Suprapubic skin (tissue), 4 donors: Measurements from ENCODE around the gene GYS2. TPM values are rescaled to one million over a fixed set of nuclear protein-coding genes. Genes with fewer than 3 reads are reported as not detected.

ENCODE experiments used
- DNase-seq, 2 donors: peaks; one replicate each; pipeline ENCODE4 v3.0.0-alpha.2; 2019; ENCODE audit warnings: low spot score in 2 of 2
- H3K27ac ChIP-seq: fragments of 200-600 bp; sonication (generic); one replicate; pipeline ENCODE4 v1.5.1; 2019
- H3K27me3 ChIP-seq: fragments of 200-600 bp; sonication (generic); one replicate; pipeline ENCODE4 v1.5.1; 2019
- H3K36me3 ChIP-seq: fragments of 200-600 bp; sonication (generic); one replicate; pipeline ENCODE4 v1.5.1; 2019
- H3K4me1 ChIP-seq: fragments of 200-600 bp; sonication (generic); one replicate; pipeline ENCODE4 v1.5.1; 2019
- H3K4me3 ChIP-seq: fragments of 200-600 bp; sonication (generic); one replicate; pipeline ENCODE4 v1.5.1; 2019; ENCODE audit warnings: mild to moderate bottlenecking
- H3K9me3 ChIP-seq: fragments of 200-600 bp; sonication (generic); one replicate; pipeline ENCODE4 v1.5.1; 2019
- CTCF ChIP-seq, 2 donors: fragments of 200-600 bp in 1 of 2; fragments of 450-650 bp in 1 of 2; sonication (generic) in 1 of 2; IDR thresholded peaks; one replicate each; pipeline ENCODE4 v1.5.1; 2016 to 2019; ENCODE audit warnings: antibody characterized with exemption in 2 of 2, mild to moderate bottlenecking in 1 of 2, moderate library complexity in 1 of 2
- EP300 ChIP-seq: sonication (generic); formaldehyde crosslinking; IDR thresholded peaks from one replicate; pipeline ENCODE4 v1.6.1; 2017; ENCODE audit warnings: antibody characterized with exemption
- POLR2A ChIP-seq, 2 donors: fragments of 450-650 bp; IDR thresholded peaks; one replicate each; pipeline ENCODE4 v1.6.1; 2017; ENCODE audit warnings: antibody characterized with exemption in 2 of 2, mild to moderate bottlenecking in 2 of 2, moderate library complexity in 2 of 2
- POLR2AphosphoS5 ChIP-seq, 3 donors: sonication (generic); formaldehyde crosslinking; IDR thresholded peaks; one replicate each; pipeline ENCODE4 v1.6.1; 2017; ENCODE audit warnings: antibody characterized with exemption in 3 of 3
- WGBS: methylation state at CpG from one replicate; pipeline ENCODE4 v1.1.5; 2018; 5-methylcytosine and 5-hydroxymethylcytosine counted together
- total RNA-seq, 4 donors: library from RNA; depleted of rRNA; stranded (reverse); fragments of >200 nt; gene quantifications; one replicate each; pipeline ENCODE4 v1.1.0, GENCODE V29; 2016

The GYS2 gene
- total RNA-seq, 4 donors from 2014 or later, result 0.32 TPM; not detected in 3

GRCh38 chr12:21634245-21634644 is 29.6 kb upstream of the GYS2 start:
- H3K27ac ChIP-seq, result no peak overlapping the region
- WGBS, result 100% methylated on average over 3 of the region's 3 CpGs
- H3K36me3 ChIP-seq, result peaks cover 30% of the 10 kb centered on the region
- no peak for DNase-seq
- H3K4me1 ChIP-seq, result no peaks in the 10 kb centered on the region
- H3K4me3 ChIP-seq, result no peak overlapping the region
- no peak for TF ChIP-seq POLR2A (IDR thresholded peaks at IDR 0.05)
- TF ChIP-seq EP300, result no peak
- no peak for TF ChIP-seq CTCF (IDR thresholded peaks at IDR 0.05)
- TF ChIP-seq POLR2AphosphoS5 (IDR thresholded peaks at IDR 0.05), result no peak
- H3K9me3 ChIP-seq, result no peaks in the 10 kb centered on the region
- no peaks in the 10 kb centered on the region for H3K27me3 ChIP-seq

- TF ChIP-seq CTCF (IDR thresholded peaks at IDR 0.05), result no peak
- TF ChIP-seq EP300, result no peak
- TF ChIP-seq POLR2AphosphoS5 (IDR thresholded peaks at IDR 0.05), result no peak
- TF ChIP-seq POLR2A (IDR thresholded peaks at IDR 0.05), result no peak
- Histone ChIP-seq H3K27ac (no peak overlapping the region), H3K36me3 (peaks cover 28% of the 10 kb centered on the region), H3K4me3 (no peak overlapping the region), H3K9me3 (no peaks in the 10 kb centered on the region), H3K27me3 (no peaks in the 10 kb centered on the region), H3K4me1 (no peaks in the 10 kb centered on the region)
- DNase-seq, result no peak
- WGBS, result 36% methylated on average over 2 of the region's 2 CpGs
Observed at GRCh38 chr12:21631367-21631766, 26.7 kb upstream of the GYS2 start.

- Histone ChIP-seq H3K4me3 (no peak overlapping the region), H3K36me3 (no peaks in the 10 kb centered on the region), H3K4me1 (no peaks in the 10 kb centered on the region), H3K27me3 (no peaks in the 10 kb centered on the region), H3K27ac (no peak overlapping the region), H3K9me3 (no peaks in the 10 kb centered on the region)
- 79% methylated on average over 2 of the region's 2 CpGs for WGBS
- no peak for DNase-seq
- TF ChIP-seq EP300 (no peak), POLR2A (IDR thresholded peaks at IDR 0.05) (no peak), CTCF (IDR thresholded peaks at IDR 0.05) (no peak), POLR2AphosphoS5 (IDR thresholded peaks at IDR 0.05) (no peak)
Observed at GRCh38 chr12:21627924-21628323, 23.3 kb upstream of the GYS2 start.

GRCh38 chr12:21618566-21618965 is 13.9 kb upstream of the GYS2 start:
- no peak for DNase-seq
- H3K4me1 ChIP-seq, result peaks cover 9% of the 10 kb centered on the region
- no peak overlapping the region for H3K27ac ChIP-seq
- H3K27me3 ChIP-seq, result no peaks in the 10 kb centered on the region
- no peak for TF ChIP-seq CTCF (IDR thresholded peaks at IDR 0.05)
- TF ChIP-seq POLR2A (IDR thresholded peaks at IDR 0.05), result no peak
- TF ChIP-seq POLR2AphosphoS5 (IDR thresholded peaks at IDR 0.05), result no peak
- H3K4me3 ChIP-seq, result no peak overlapping the region
- H3K9me3 ChIP-seq, result no peaks in the 10 kb centered on the region
- H3K36me3 ChIP-seq, result no peaks in the 10 kb centered on the region

- Histone ChIP-seq H3K4me1 (peaks cover 9% of the 10 kb centered on the region), H3K36me3 (no peaks in the 10 kb centered on the region), H3K27ac (no peak overlapping the region), H3K27me3 (no peaks in the 10 kb centered on the region), H3K4me3 (no peak overlapping the region), H3K9me3 (no peaks in the 10 kb centered on the region)
- no peak for DNase-seq
- 84% methylated on average over 3 of the region's 3 CpGs for WGBS
- TF ChIP-seq EP300, result no peak
- TF ChIP-seq POLR2AphosphoS5 (IDR thresholded peaks at IDR 0.05), result no peak
- TF ChIP-seq CTCF (IDR thresholded peaks at IDR 0.05), result no peak
- no peak for TF ChIP-seq POLR2A (IDR thresholded peaks at IDR 0.05)
Observed at GRCh38 chr12:21617030-21617429, 12.4 kb upstream of the GYS2 start.
